Activated T-cell treated with anti-CD3 and anti-CD28 coated beads for 24 hours (primary cell): ENCODE data around the gene CRLF1.

Source experiments
- DNase-seq: peaks from one replicate; pipeline ENCODE4 v3.0.0-alpha.2; 2020; ENCODE audit warnings: low read depth

The CRLF1 gene

DNA sequence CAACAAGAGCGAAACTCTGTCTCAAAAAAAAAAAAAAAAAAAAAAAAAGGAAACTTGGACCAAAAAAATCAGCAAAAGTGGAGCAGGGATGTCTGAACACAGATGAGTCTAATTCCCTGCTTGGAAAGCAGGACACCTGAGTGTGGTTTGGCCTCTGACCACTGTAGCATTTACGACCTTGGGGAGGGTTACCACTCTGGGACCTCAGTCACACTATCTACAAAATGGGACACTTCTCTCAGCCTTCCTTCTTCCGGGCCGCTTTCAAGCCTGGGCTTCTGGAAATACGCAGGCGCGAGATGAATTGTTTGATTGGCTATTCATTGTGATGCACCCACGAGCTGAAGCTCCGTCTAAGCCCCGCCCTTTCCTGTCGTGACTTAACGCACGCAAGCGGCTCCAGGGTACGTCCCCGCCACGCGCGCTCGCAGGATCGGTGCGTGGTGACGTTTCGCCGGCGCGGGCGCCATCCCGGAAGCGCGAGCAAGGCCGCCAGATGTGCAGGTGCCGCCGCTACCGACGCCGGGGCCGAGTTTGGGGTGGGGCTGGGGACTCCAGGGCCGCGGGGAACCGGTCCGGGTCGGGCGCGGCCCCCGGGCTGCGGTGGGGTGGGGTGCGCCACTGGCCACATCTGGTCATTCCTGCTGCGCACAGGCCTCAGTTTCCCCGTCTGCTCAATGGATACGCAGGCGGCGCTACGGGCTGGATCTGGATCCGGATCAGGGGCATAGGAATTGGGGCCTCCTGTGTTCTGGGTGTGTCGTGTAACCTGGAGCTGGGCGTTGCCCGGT, 49.0 kb downstream of the CRLF1 start, which contains the start of gene KXD1:
KXD1 (plus strand) TSS at position 460 of the 791 bp plus-strand sequence. CDS start 4,187 bp downstream, outside the sequence.
- peak; percentile 96 for DNase-seq

- no peak for DNase-seq
These were observed 55.0 kb downstream of the CRLF1 start for GRCh38 chr19:18551631-18552030.

- peak; percentile 71 for DNase-seq
These were observed 62.7 kb downstream of the CRLF1 start for GRCh38 chr19:18543814-18544475.
